ENCODE results near the gene LARGE1.

- no peak for TF ChIP-seq CTCF (conservative IDR thresholded peaks at IDR 0.05; ENCODE audit: low read length)
- no peak for TF ChIP-seq EZH2phosphoT487 (IDR thresholded peaks at IDR 0.05; ENCODE audit: borderline replicate concordance)
Measured at GRCh38 chr22:33841281-33842005, 78.8 kb downstream of the LARGE1 start.
